GM12865 (cell line): ENCODE results near the gene NTN1.

ENCODE experiments used
- DNase-seq: peaks from one replicate; pipeline ENCODE4 v3.0.0; 2010; ENCODE audit warnings: low read depth
- H3K4me3 ChIP-seq: 2 replicates; pipeline ENCODE4 v1.5.1; 2011; ENCODE audit warnings: mild to moderate bottlenecking, low read depth, low read length, control low read depth
- CTCF ChIP-seq: IDR thresholded peaks from 2 replicates; pipeline ENCODE4 v1.5.1; 2011; ENCODE audit warnings: low read length, control low read depth, low read depth, inconsistent platforms; ENCODE audit not compliant: insufficient read depth; ENCODE audit errors: missing control alignments

The NTN1 gene

DNA sequence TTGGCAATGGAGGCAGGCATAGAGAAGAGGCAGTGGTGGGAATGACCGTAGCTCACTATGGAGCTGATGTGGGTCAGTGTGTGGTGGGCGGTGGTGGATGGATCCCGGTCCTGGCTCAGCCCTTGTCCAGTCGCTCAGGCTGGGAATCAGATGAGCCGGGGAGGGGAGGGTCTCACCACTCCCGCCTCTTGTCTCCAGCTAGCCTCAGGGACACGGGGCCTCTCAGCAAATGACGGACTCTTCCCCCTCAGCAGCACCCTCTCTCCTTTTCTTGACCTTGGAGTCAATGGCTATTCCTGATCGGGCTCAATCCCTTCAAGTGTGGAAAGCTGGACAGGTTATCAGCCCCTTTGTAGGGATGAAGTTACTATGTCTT is 208.5 kb downstream of the NTN1 start:
- TF ChIP-seq CTCF, result no peak
- DNase-seq, result no peak
- H3K4me3 ChIP-seq, result no peak overlapping the region

DNA sequence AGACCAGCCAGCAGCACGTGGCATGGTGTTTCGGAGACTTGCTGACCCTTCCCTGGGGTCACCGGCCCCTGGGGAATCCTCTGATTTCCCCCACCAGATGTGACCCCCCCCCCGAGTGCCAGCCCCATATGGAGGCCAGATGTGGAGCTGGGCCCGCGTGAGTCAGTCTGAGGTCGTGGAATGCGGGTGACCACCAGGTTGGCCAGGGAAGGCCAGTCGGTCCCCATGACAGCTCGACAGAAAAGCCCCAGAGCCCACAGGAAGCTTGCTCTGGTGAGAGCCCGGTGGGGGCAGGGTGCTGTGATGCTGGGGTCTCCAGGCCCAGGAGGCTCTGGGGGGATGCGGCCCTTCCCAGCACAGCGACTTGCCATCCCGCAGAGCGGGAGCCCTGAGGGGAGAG is 209.0 kb downstream of the NTN1 start:
- no peak for TF ChIP-seq CTCF
- DNase-seq, result no peak
- H3K4me3 ChIP-seq, result no peak overlapping the region

GRCh38 chr17:9230861-9231260 is 209.6 kb downstream of the NTN1 start:
- DNase-seq, result no peak
- TF ChIP-seq CTCF, result no peak
- H3K4me3 ChIP-seq, result no peak overlapping the region

DNA sequence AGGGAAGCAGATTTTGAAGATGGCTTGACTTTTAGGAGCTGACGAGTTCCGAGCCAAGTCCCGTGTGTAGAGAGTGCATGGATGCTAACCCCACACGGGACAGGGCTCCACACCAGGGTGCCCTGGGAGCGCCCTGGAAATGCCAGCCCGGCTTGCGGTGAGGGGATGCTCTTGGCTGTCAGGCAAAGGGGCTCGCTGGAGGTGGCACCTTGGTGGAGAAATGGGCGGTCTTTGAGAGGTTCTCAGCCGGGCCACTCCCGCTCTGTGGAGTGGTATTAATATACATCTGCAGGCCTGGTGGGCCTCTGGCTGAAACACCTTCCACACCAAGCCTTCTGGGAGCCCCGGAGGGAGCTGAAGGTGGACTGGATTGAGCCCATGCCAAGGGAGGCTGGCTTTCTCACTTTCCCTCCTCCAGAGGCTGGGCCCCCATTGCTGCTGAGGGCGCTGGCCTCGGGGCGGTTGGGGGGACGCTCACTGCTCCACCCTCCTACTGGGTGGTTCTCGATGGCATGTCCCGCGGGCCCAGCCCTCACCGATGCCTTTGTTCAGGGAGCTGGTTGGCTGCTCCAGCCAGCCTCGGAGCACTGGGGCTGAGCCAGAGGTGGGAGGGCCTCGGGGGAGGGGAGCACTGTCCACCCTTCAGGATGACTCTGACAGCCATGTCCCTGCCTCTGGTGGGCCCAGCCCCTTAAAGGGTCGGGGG is 210.3 kb downstream of the NTN1 start:
- DNase-seq, result no peak
- H3K4me3 ChIP-seq, result no peak overlapping the region
- no peak for TF ChIP-seq CTCF

- no peak for DNase-seq
- H3K4me3 ChIP-seq, result no peak overlapping the region
- no peak for TF ChIP-seq CTCF
Measured at GRCh38 chr17:9232155-9232475, 210.8 kb downstream of the NTN1 start.

DNA sequence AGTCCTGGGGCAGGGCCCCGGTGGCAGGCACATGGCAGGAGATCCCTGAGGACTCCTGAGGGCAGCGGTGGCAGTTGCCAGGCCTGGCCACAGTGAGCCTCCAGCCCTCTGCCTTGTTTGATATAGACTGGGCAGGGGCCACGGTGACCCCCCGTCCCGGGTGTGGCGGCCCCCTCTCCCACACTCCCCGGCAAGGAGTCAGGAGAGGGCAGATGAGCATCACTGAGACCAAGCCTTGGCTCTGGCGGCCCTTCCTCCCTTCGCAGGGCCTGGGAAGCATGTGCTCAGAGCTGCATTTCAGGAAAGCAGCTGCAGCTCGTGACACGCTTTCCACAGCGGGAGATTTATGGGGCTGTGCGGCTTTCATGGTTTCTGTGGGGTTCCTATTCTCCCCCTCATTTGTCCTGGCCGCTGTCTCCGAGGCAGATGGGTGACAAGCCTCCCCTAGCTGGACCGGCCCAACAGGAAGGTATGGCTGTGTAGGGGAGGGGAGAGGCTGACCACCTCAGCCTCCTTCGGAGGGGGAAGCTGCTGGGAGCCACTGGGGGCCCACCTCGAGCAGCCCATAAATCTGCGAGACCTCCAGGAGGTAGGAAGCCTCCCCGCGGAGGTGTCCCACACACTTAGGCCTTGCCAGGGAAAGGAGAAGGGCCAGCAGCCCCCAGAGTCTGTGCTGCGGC is 211.4 kb downstream of the NTN1 start:
- DNase-seq, result no peak
- TF ChIP-seq CTCF, result no peak
- no peak overlapping the region for H3K4me3 ChIP-seq

GRCh38 chr17:9233271-9233599 is 211.9 kb downstream of the NTN1 start:
- no peak overlapping the region for H3K4me3 ChIP-seq
- DNase-seq, result no peak
- no peak for TF ChIP-seq CTCF
